Body of pancreas (tissue), 4 donors: ENCODE measurements around the gene GPRC5C. TPM values are rescaled to one million over a fixed set of nuclear protein-coding genes. Genes with fewer than 3 reads are reported as not detected.

Experiments used
- ATAC-seq: fragments of 150-250 bp; one replicate; pipeline ENCODE4 v1.9.1; 2016
- DNase-seq, 4 donors: peaks; one replicate each; pipeline ENCODE4 v3.0.0-alpha.2; 2019
- H3K27ac ChIP-seq, 4 donors: fragments of 200-600 bp; sonication (generic); 1 replicate in 3 of 4; 2 replicates in 1 of 4; pipeline versions ENCODE4 v1.5.1 to v1.6.1; 2016 to 2019; ENCODE audit warnings: mild to moderate bottlenecking in 1 of 4, mixed read lengths in 1 of 4, moderate library complexity in 1 of 4
- H3K27me3 ChIP-seq, 2 donors: fragments of 200-600 bp; sonication (generic); one replicate each; pipeline ENCODE4 v1.6.0; 2016; ENCODE audit warnings: mild to moderate bottlenecking in 1 of 2
- H3K36me3 ChIP-seq, 2 donors: fragments of 200-600 bp; sonication (generic); replicated peaks in 1 of 2; 2 replicates each; pipeline ENCODE4 v1.5.1; 2016; ENCODE audit warnings: low read depth in 2 of 2; ENCODE audit not compliant: insufficient read depth in 1 of 2
- H3K4me1 ChIP-seq: fragments of 200-600 bp; sonication (generic); one replicate; pipeline ENCODE4 v1.6.0; 2016
- H3K4me3 ChIP-seq, 2 donors: fragments of 200-600 bp; sonication (generic); 1 replicate in 1 of 2; 2 replicates in 1 of 2; pipeline ENCODE4 v1.5.1; 2016 to 2019
- H3K9me3 ChIP-seq, 3 donors: fragments of 200-600 bp; sonication (generic); 1 replicate in 2 of 3; 2 replicates in 1 of 3; pipeline ENCODE4 v1.5.1; 2016
- POLR2A ChIP-seq, 3 donors: fragments of 450-650 bp; IDR thresholded peaks; one replicate each; pipeline ENCODE4 v1.6.1; 2016; ENCODE audit warnings: antibody characterized with exemption in 3 of 3, mild to moderate bottlenecking in 2 of 3
- WGBS, 2 donors: methylation state at CpG; one replicate each; pipeline ENCODE4 v1.1.5; 2017; 5-methylcytosine and 5-hydroxymethylcytosine counted together
- intact Hi-C: fragments of 100-400 bp; cut with DNase I; formaldehyde crosslinking; loops from one replicate; pipeline ENCODE4 v1.15.1; 2023
- total RNA-seq, 2 donors: library from RNA; depleted of rRNA; stranded (reverse); fragments of >200 nt; gene quantifications; one replicate each; pipeline ENCODE4 v1.1.0, GENCODE V29; 2016
- TF ChIP-seq, protein P1 (sequence below), 7 experiments: fragments of 450-650 bp in 4 of 7; fragments of 200-600 bp in 3 of 7; sonication (generic) in 3 of 7; IDR thresholded peaks; one replicate each; pipeline ENCODE4 v1.5.1; 2016 to 2019; ENCODE audit warnings: antibody characterized with exemption in 7 of 7

GPRC5C gene
- total RNA-seq, 2 donors from 2014 or later = 68.0 to 71.2 TPM

DNA sequence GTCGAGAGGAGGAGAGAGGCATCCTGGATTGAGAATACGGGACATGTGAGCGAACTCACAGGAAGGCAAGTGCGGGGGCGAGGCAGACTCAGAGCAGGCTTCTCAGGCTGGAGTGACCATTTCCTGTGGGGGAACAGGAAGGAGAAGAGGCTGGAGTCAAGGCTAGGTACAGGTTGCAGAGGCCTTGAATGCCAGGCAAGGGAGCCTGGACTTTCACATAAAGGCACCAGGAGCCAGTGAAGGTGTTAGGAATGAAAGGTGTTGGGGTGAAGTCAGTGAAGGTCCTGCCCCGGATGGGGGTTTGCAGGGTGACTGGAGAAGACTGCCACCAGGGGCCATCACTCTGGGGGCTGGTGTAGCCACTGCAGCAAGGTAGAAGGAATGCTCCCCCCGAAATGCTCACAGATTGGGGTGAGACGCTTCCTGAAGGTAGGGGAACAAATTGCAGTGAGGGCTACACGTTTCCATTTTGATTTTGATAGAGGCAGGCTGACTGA, 5.3 kb upstream of the GPRC5C start:
- WGBS, 2 donors = 85 to 87% methylated on average over 9 of the region's 9 CpGs
- ATAC-seq = no peak
- no peaks in the 10 kb centered on the region for H3K36me3 ChIP-seq
- no peaks in the 10 kb centered on the region for H3K27me3 ChIP-seq
- H3K4me1 ChIP-seq = peaks cover 44% of the 10 kb centered on the region
- peak overlapping the region; percentile 72 to 88 (median 78) for H3K27ac ChIP-seq
- no peaks in the 10 kb centered on the region for H3K9me3 ChIP-seq
- intact Hi-C loops = no loop called here
- no peak for DNase-seq
- TF ChIP-seq POLR2A (IDR thresholded peaks at IDR 0.05) = no peak
- TF ChIP-seq, protein P1, sequence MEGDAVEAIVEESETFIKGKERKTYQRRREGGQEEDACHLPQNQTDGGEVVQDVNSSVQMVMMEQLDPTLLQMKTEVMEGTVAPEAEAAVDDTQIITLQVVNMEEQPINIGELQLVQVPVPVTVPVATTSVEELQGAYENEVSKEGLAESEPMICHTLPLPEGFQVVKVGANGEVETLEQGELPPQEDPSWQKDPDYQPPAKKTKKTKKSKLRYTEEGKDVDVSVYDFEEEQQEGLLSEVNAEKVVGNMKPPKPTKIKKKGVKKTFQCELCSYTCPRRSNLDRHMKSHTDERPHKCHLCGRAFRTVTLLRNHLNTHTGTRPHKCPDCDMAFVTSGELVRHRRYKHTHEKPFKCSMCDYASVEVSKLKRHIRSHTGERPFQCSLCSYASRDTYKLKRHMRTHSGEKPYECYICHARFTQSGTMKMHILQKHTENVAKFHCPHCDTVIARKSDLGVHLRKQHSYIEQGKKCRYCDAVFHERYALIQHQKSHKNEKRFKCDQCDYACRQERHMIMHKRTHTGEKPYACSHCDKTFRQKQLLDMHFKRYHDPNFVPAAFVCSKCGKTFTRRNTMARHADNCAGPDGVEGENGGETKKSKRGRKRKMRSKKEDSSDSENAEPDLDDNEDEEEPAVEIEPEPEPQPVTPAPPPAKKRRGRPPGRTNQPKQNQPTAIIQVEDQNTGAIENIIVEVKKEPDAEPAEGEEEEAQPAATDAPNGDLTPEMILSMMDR (IDR thresholded peaks at IDR 0.05) = no peak
- H3K4me3 ChIP-seq = no peak overlapping the region

DNA sequence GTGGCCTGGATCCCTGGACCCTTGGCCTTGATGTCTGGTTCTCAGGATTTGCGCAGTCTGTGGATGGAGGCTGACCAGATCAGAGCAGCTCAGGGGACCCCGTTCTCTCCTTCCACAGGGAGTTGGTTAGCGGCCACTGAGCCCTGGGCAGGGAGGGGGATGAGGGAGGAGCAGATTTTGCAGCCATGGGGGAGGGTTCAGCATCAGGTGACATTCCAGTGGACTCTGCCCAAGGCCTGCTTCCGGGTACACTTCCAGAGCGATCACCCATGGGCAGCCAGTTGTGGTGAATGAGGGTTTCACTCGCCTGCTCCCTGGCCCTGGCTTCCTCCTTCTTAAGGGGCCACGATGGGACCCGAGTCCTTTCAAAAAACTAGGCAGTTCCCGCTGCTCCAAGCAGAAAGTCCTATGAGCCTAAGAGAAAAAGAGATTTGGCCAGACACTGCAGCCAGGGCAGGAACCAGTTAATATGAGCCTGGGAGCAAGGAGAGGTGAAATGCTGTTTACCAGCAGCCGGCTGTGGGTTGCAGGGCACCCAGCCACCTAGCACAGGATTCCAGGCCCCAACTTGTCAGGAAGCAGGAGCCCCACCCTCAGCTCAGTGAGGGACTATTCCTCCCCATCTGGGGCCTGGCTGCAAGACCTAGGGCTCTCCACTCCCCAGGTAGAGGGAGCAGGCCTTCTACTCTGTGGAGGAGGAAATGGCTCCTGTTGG, 4.7 kb upstream of the GPRC5C start:
- peak; percentile 40 to 74 (median 64) for TF ChIP-seq POLR2A (IDR thresholded peaks at IDR 0.05)
- TF ChIP-seq, protein P1 (IDR thresholded peaks at IDR 0.05) = peak in 1 of 7 experiments; percentile 3
- intact Hi-C loops = no loop called here
- H3K36me3 ChIP-seq = no peaks in the 10 kb centered on the region
- H3K27ac ChIP-seq = peak overlapping the region; percentile 72 to 88 (median 78)
- DNase-seq = peak; percentile 70 to 86 (median 84)
- peaks cover 46% of the 10 kb centered on the region for H3K4me1 ChIP-seq
- no peak overlapping the region for H3K4me3 ChIP-seq
- 26 to 36% methylated on average over 7 to 10 of the region's 10 CpGs for WGBS, 2 donors
- H3K27me3 ChIP-seq = no peaks in the 10 kb centered on the region
- no peaks in the 10 kb centered on the region for H3K9me3 ChIP-seq
- peak; percentile 33 for ATAC-seq

DNA sequence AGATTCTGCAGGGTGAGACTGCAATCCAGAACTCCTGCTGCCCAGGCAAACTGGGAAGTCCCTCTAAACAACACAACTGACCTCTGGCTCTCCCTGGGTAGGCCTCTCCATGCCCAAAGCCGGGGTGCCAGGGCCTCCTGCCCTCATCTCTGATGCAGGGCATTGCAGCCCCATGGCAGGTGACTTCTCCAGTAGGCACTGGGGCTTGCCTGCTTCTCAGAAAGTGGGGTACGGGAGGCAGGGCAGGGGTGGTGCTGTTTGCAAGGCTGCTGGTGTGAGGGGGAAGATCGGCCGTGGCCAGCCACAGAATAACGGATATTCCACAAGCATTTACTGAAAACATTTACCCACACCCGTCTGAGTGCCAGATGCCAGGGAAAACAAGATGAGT, 4.1 kb upstream of the GPRC5C start:
- no peak for ATAC-seq
- TF ChIP-seq, protein P1 (IDR thresholded peaks at IDR 0.05) = no peak
- TF ChIP-seq POLR2A (IDR thresholded peaks at IDR 0.05) = no peak
- H3K27me3 ChIP-seq = no peaks in the 10 kb centered on the region
- H3K4me3 ChIP-seq = no peak overlapping the region
- intact Hi-C loops = no loop called here
- H3K36me3 ChIP-seq = no peaks in the 10 kb centered on the region
- 43 to 66% methylated on average over 3 to 6 of the region's 6 CpGs for WGBS, 2 donors
- peak overlapping the region; percentile 72 to 88 (median 78) for H3K27ac ChIP-seq
- no peak for DNase-seq
- H3K9me3 ChIP-seq = no peaks in the 10 kb centered on the region
- H3K4me1 ChIP-seq = peaks cover 46% of the 10 kb centered on the region

DNA sequence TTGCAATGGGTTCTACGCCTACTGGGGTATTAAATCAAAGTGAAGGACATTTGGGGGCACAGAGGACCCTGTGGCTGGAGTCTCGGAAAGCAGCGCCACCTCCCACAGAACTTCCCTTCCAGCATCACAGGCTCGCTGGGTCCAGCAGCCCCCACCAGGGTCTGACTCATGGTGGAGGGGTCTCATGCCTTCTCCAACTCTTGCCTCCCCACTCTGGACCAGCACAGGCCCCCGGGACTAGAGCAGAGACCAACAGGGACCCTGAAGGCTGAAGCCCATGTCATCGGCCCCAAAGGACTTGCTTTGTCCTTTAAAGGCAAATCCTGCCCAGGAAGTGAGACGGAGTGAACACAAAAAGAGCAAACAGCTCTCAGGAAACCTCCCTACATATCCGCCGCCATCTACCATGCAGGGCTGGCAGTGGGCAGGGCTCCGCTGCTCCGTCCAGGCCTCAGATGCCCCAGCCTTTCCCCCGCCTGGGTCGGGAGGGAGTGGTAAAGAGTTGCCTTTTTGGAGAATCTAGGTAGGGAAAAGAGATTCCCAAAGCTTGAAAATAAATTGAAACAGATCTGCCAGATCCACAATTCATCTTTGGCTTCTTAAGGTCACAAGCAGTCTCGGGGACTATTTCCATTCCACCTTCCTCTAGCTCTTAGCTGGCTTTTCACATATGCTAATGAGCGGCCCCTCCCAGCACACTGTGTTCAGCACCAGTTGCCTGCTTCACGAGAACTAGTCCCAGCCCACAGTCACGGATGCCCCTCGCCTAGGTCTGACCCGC, 2.1 kb upstream of the GPRC5C start:
- Histone ChIP-seq H3K9me3 (no peaks in the 10 kb centered on the region), H3K4me1 (peaks cover 65% of the 10 kb centered on the region), H3K4me3 (no peak overlapping the region), H3K27ac (peak overlapping the region; percentile 96 to 100 (median 99)), H3K36me3 (no peaks in the 10 kb centered on the region), H3K27me3 (no peaks in the 10 kb centered on the region)
- no peak for TF ChIP-seq POLR2A (IDR thresholded peaks at IDR 0.05)
- TF ChIP-seq, protein P1 (IDR thresholded peaks at IDR 0.05) = no peak
- WGBS, 2 donors = 40 to 55% methylated on average over 19 of the region's 19 CpGs
- DNase-seq (peak; percentile 65 to 80 (median 76)), ATAC-seq (peak; percentile 16)
- intact Hi-C loops = no loop called here
